Cardiac septum (tissue), 1 donor: ENCODE results near the gene MAGEA3. TPM values are rescaled to one million over a fixed set of nuclear protein-coding genes. Genes with fewer than 3 reads are reported as not detected.
"Not testable (repeated sequence)": the region's sequence is repeated elsewhere in the genome, so short reads cannot be mapped to it uniquely, and the experiment has no call there.

Source experiments
- DNase-seq: peaks from one replicate; pipeline ENCODE4 v3.0.0-alpha.2; 2020; ENCODE audit warnings: low spot score
- intact Hi-C: fragments of 100-400 bp; cut with DNase I; formaldehyde crosslinking; loops from one replicate; pipeline ENCODE4 v1.14.0; 2022
- long read RNA-seq: library from polyadenylated mRNA; unstranded; transcript quantifications from one replicate; pipeline ENCODE4 v2.0.0, GENCODE V29; 2021
- total RNA-seq: library from RNA; stranded (reverse); fragmentation: NEBNext Ultra II Directional; extraction: Animal tissue kit (Norgen Biotek cat#: 25700); gene quantifications from one replicate; pipeline ENCODE4 v1.2.1, GENCODE V29; 2021
- donor health status: DM: no; HTN: no; CAD: no.

MAGEA3 gene, protein sequence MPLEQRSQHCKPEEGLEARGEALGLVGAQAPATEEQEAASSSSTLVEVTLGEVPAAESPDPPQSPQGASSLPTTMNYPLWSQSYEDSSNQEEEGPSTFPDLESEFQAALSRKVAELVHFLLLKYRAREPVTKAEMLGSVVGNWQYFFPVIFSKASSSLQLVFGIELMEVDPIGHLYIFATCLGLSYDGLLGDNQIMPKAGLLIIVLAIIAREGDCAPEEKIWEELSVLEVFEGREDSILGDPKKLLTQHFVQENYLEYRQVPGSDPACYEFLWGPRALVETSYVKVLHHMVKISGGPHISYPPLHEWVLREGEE
- not detected for total RNA-seq
- long read RNA-seq: 0 reads

GRCh38 chrX:152697952-152698931 lies at the start of gene MAGEA3:
MAGEA3 (plus strand) TSS chrX:152698794; CDS start chrX:152700833, 2,039 bp downstream.
- intact Hi-C loops, DNase-seq: not testable (repeated sequence)

DNA sequence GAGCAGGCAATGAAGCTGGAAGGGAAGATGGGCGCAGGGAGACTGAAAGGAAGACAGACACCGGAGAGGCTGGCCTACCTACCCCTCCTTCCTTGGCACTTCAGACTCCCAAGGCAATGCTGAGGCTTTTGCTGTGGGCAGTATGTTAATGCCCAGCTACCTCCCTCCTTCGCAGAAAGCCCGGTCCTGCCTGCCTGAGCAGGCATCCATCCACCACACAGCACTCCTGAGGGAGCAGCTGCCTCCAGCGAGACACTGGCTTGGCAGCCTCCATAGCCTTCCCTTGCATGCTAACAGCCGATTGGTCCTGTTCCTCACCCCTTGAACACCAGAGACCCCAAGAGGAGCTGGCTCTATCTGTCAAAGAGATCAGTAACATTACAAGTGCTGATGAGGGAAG lies 46.5 kb upstream of the MAGEA3 start:
- DNase-seq: no peak
- intact Hi-C loops: no loop called here

DNA sequence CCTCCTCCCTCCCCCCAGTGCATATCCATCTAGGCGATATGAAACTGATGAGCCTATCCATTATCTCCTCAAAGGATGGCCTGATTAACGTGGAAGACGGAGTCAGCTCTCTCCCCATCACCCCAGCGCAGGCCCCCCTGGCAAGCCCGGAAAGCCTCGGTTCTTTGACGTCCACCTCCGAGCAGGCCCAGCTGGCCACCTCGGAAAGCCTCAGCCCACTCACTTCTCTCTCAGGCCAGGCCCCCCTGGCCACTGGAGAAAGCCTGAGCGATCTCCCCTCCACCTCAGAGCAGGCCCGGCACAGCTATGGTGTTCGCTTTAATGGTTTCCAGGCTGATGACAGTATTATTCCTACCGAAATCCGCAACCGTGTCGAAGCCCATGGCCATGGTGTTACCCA lies 46.1 kb upstream of the MAGEA3 start:
- intact Hi-C loops: no loop called here
- no peak for DNase-seq

- intact Hi-C loops: no loop called here
- DNase-seq: no peak
Measured at GRCh38 chrX:152656087-152656486, 42.5 kb upstream of the MAGEA3 start.

- intact Hi-C loops: no loop called here
- DNase-seq: no peak
Measured at GRCh38 chrX:152656890-152657289, 41.7 kb upstream of the MAGEA3 start.

- no peak for DNase-seq
- intact Hi-C loops: no loop called here
Measured at GRCh38 chrX:152658302-152658701, 40.3 kb upstream of the MAGEA3 start.

DNA sequence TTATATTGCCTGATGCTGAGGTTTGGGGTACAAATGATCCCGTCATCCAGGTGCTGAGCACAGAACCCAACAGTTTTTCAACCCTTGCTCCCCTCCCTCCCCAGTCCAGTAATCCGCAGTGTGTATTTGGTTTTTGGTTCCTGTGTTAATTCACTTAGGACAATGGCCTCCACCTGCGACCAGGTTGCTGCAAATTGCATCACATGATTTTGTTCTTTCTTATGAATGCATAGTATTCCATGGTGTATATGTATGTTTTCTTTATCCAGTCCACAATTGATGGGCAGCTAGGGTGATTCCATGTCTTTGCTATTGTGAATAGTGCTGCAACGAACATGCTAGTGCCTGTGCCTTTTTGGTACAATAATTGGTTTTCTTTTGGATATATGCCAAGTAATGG lies 35.5 kb upstream of the MAGEA3 start:
- no peak for DNase-seq
- intact Hi-C loops: no loop called here

DNA sequence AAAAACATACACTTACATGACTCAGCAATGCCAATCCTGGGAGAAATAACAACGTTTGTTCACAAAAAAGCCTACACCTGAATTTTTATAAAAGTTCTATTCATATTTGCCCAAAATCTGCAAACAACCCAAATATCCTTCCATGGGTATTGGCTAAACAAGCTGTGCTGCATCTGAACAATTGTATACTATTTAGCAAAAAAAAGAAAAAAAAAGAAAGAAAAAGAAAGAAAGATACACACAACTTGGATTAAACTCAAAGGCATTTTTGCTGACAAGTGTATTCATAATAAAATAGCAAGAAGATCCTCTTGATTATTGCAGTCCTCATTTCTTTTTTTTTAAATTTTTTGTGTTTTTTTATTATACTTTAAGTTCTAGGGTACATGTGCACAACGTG lies 24.5 kb upstream of the MAGEA3 start:
- intact Hi-C loops: no loop called here
- DNase-seq: no peak

GRCh38 chrX:152674652-152675051 lies 23.9 kb upstream of the MAGEA3 start:
- intact Hi-C loops, DNase-seq: not testable (repeated sequence)

GRCh38 chrX:152681012-152681411 lies 17.6 kb upstream of the MAGEA3 start:
- intact Hi-C loops: not testable (repeated sequence)

DNA sequence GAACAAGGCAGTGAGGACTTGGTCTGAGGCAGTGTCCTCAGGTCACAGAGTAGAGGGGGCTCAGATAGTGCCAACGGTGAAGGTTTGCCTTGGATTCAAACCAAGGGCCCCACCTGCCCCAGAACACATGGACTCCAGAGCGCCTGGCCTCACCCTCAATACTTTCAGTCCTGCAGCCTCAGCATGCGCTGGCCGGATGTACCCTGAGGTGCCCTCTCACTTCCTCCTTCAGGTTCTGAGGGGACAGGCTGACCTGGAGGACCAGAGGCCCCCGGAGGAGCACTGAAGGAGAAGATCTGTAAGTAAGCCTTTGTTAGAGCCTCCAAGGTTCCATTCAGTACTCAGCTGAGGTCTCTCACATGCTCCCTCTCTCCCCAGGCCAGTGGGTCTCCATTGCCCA lies 1.8 kb downstream of the MAGEA3 start:
- peak; percentile 70 for DNase-seq
- intact Hi-C loops: not testable (repeated sequence)

More at GRCh38 chrX:152681012-152681411, 17.6 kb upstream of the MAGEA3 start:
- not testable (repeated sequence) for DNase-seq

- DNase-seq, intact Hi-C loops: not testable (repeated sequence)
Measured at GRCh38 chrX:152706500-152706899, 7.9 kb downstream of the MAGEA3 start.

GRCh38 chrX:152709173-152709572 lies 10.6 kb downstream of the MAGEA3 start, which contains the start of gene CSAG2:
CSAG2 (minus strand) TSS chrX:152709273; CDS start chrX:152709112, 161 bp downstream.
- intact Hi-C loops, DNase-seq: not testable (repeated sequence)

DNA sequence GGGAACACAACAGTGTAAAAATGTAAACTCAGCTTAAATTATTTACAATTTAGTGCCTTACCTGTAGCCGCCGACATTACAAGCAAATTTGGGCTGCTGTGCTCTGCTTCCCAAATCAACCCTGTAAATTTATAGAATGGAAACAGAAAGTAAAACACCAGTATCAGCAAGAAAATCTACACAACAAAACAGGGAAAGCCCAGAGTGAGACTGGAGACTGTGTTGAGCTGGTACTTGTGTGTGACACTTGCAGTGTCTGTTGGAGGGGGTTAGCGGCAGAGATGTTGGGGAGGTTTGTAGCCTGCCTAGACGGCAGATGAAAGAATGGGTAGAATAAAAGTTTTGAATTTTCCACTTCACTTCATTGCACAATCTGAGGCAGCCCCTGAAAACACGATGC lies 14.6 kb downstream of the MAGEA3 start:
- DNase-seq, intact Hi-C loops: not testable (repeated sequence)

GRCh38 chrX:152713815-152714787 lies 15.5 kb downstream of the MAGEA3 start, which contains the start of gene MAGEA2B:
MAGEA2B (plus strand) TSS chrX:152714628; CDS start chrX:152717107, 2,479 bp downstream.
- intact Hi-C loops, DNase-seq: not testable (repeated sequence)

- DNase-seq: no peak
- intact Hi-C loops: no loop called here
Measured at GRCh38 chrX:152725409-152725808, 26.8 kb downstream of the MAGEA3 start.

DNA sequence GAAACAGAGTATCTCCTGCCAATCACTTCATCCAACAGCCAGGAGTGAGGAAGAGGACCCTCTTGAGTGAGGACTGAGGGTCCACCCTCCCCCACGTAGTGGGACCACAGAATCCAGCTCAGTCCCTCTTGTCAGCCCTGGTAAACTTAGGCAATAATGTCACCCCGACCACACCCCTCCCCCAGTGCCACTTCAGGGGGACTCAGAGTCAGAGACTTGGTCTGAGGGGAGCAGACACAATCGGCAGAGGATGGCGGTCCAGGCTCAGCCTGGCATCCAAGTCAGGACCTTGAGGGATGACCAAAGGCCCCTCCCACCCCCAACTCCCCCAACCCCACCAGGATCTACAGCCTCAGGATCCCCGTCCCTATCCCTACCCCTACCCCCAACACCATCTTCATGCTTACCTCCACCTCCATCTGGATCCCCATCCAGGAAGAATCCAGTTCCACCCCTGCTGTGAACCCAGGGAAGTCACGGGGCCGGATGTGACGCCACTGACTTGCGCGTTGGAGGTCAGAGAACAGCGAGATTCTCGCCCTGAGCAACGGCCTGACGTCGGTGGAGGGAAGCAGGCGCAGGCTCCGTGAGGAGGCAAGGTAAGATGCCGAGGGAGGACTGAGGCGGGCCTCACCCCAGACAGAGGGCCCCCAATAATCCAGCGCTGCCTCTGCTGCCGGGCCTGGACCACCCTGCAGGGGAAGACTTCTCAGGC lies 34.8 kb downstream of the MAGEA3 start, which contains the start of the genes CSAG1 and MAGEA12:
TSS of gene CSAG1 (minus strand) at position 461 of the 715 bp plus-strand sequence. CDS start 1,261 bp downstream, outside the sequence.
TSS of gene MAGEA12 (plus strand) at position 497 of the 715 bp plus-strand sequence. CDS start 2,405 bp downstream, outside the sequence.
- no peak for DNase-seq
- intact Hi-C loops: no loop called here
